ENCODE data around the gene RASSF5.

DNA sequence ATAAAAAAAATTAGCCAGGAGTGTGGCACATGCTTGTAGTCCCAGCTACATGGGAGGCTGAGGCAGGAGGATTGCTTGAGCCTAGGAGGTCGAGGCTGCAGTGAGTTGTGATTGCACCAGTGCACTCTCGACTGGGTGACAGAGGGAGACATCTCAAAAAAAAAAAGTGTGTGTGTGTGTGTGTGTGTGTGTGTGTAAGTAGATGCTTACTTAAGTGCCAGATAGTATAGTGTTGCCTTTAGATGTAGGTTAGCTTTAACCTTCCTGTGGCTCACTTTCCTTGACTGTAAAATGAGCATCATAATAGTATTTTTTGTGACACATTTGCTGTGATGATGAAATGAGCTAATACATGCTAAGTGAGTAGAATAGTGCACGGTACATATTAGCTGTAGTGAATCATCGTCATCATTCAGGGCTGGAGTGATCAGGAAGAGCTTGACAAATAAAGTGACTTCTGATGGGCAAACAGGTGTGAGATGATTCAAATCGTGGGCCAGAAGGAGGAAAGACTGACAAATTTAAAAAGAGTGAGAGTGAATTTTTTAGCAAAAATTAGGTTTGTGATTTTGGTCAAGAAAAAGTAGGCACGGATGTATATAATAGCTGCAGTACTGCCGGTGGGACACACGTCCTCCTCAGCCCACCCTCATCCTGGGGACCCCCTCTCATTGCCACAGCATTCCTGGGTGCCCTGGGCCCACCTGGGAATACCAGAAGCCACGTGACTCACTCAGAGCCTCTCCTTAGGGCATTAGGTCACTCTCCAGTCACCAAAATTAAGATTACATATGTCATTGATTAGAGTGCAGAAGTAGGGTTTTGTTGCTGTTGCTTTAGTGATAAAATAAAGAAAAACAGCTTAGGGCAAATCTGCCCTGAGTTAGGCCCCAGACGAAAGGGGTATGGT, 71.0 kb downstream of the RASSF5 start:
- TF ChIP-seq POLR2A (IDR thresholded peaks at IDR 0.05) = no peak
- no peak for TF ChIP-seq CTCF (IDR thresholded peaks at IDR 0.05)
- no peak for TF ChIP-seq POLR2AphosphoS5 (IDR thresholded peaks at IDR 0.05)
